NCI-H226 (cell line): ENCODE measurements around the gene C22orf31.
A peak's percentile ranks its signal among the peaks of the same experiment; 100 is the strongest.
"Not testable (repeated sequence)": the region's sequence is repeated elsewhere in the genome, so short reads cannot be mapped to it uniquely, and the experiment has no call there.

Source experiments
- DNase-seq: peaks from one replicate; pipeline ENCODE4 v3.0.0-alpha.2; 2015

C22orf31 gene

DNA sequence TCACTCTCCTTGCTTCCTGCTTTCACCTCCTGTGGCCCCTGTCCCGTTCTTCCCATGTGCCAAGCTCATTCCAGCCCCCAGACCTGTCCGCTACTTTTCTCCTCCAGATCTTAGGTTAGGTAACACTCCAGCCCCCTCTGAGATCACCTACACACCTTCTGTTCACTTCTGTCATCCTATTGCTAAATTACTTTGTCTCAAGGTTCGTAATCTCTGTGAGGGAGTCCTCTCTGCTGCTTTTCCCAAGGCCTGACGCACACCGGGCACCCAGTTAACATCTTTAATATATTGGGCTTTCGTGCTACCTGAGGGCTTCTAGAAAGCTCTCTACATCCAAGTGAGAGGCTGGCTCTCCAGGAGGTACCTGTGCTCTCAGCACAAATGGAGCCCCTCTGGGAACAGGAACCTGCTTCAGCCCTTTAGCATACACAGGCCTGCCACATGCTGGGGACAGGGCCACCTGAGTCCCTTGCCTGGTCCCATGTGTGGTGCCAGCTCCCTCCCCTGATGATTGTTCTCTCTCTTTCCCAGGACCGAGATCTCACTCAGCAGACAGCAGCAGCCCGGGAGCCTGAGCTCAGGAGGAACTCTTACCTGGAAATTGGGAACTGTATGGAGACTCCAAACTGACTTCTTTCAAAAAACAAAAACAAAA is 8.5 kb downstream of the C22orf31 start:
- DNase-seq: no peak

- DNase-seq: no peak
Observed at GRCh38 chr22:29050457-29050856, 11.2 kb downstream of the C22orf31 start.

DNA sequence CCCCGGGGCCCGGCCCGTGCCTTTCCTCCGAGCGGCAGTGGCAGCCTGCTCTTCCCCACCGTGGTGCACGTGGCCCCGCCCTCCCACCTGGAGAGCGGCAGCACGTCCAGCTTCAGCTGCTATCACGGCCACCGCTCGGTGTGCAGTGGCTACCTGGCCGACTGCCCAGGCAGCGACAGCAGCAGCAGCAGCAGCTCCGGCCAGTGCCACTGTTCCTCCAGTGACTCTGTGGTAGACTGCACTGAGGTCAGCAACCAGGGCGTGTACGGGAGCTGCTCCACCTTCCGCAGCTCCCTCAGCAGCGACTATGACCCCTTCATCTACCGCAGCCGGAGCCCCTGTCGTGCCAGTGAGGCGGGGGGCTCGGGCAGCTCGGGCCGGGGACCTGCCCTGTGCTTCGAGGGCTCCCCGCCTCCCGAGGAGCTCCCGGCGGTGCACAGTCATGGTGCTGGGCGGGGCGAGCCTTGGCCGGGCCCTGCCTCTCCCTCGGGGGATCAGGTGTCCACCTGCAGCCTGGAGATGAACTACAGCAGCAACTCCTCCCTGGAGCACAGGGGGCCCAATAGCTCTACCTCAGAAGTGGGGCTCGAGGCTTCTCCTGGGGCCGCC is 11.9 kb downstream of the C22orf31 start:
- no peak for DNase-seq

DNA sequence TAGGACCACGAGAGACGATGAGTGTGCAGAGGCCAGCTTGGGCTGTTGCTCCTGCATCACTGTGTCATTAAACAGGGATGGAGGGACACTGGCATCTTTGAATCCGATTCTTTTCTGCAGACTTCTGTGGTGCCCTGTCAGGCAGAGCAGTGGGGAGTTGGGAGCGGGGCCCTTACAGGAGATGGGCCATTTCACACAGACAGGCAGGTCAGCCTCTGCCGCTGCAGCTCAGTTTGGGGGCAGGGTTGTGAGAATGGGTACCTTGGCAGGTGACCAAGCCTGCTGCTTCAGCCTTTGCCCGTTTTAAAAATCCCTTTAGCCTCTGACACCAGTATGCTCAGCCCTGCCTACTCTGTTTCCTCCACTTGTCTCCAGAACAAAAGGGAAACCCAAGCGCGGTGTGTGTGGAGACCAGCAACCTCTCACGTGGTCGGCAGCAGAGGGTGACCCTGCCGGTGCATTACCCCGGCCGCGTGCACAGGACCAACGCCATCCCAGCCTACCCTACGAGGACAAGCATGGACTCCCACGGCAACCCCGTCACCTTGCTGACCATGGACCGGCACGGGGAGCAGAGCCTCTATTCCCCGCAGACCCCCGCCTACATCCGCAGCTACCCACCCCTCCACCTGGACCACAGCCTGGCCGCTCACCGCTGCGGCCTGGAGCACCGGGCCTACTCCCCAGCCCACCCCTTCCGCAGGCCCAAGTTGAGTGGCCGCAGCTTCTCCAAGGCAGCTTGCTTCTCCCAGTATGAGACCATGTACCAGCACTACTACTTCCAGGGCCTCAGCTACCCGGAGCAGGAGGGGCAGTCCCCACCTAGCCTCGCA is 12.6 kb downstream of the C22orf31 start:
- no peak for DNase-seq

DNA sequence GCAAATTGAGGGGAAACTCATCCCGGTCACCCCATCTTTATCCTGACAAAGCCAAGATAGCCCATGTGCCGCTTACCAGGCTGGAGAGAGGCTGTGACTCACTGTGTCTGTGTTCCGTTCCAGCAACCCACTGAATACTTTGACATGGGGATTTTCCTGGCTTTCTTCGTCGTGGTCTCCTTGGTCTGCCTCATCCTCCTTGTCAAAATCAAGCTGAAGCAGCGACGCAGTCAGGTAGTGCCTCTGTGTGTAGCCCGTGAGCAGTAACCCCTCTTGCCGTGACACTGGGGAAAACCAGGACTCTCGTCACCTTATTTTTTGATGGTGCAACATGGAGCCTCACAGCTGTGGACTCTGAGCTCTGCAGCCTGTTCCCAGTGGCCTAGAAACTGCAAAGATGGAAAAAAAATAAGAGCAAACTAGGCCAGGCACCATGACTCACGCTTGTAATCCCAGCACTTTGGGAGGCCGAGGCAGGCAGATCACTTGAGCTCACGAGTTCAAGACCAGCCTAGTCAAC is 16.9 kb downstream of the C22orf31 start:
- DNase-seq: peak; percentile 40

DNA sequence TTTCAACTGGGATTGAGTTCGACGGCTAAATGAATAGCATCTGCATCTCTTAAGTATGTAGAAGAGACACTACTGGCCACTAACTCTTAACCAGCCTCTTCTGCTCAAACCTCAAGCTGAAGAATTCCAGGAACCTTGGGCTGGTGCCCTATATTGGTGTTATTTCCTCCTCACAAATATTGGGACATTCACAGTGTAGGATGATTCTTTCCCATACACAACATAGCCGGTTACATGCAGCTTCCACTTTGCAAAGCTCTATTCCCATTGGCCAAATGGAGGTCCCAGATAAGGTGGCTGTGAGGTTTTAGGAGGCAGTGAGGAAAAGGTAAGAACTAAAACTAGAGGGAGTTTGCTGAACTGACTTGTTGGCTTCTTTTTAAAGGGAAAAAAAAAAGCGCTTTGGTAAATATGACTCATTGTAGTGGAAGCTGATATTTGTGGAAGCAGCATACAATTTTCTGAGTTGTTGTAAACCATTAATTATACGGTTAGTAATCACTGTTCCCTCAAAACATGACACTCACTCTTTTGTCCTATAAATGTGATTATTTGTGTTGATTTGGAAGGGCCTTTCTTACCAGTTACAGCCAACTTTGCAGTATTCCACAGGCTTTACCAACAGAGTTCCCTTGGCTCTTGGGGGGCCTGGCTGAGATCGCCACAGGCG is 17.6 kb downstream of the C22orf31 start:
- DNase-seq: no peak

GRCh38 chr22:29041408-29041807 is 20.2 kb downstream of the C22orf31 start:
- DNase-seq: peak; percentile 37

GRCh38 chr22:29040385-29041275 is 21.0 kb downstream of the C22orf31 start:
- peak; percentile 26 for DNase-seq

- DNase-seq: not testable (repeated sequence)
Observed at GRCh38 chr22:29039684-29040083, 21.9 kb downstream of the C22orf31 start.

DNA sequence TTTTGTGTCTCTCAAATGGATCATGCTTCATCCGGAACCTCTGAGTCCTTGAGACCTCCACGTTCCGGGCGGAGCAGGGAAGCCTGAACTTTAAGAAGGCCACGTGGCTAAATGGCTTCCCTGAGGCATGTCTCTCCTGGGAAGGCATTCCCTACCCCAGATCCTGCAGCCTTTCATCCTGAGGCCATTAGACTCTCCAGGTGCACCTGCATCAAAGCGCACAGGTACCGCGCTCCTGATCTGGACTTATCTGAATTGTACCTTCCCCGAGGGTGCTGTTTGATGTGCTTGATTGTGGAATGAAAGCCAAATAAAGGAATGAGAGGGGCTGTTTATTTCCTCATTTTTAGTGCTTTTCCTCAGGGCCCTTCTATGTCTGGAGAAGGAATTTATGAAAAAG is 22.5 kb downstream of the C22orf31 start:
- DNase-seq: no peak

DNA sequence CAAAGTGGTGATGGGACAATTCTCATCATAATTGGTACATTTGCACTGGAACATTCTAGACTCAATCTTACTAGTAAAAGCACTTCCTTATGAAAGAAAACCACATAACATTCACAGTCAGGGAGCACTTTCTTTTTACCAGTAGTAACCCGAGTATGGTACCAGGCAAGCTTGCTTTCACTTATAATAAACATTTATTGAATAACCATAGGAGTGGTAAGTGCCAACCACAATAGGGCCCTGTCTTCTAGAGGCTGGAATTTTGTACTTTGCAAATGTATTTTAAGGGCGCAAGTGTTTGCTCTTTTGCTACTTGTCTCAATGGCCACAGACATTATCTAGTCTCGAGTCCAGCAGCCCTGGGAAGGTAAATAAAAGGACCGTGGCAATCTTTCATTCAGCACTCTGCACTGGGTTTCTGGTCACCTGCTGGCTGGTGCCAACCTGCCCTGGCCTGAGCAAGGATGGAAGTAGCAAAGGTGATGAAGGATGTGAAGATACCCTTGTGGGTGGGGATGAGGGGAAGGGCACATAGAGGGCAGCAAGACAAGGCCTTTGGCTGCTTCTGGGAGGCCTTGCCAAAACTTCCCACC is 24.2 kb downstream of the C22orf31 start:
- DNase-seq: no peak

DNA sequence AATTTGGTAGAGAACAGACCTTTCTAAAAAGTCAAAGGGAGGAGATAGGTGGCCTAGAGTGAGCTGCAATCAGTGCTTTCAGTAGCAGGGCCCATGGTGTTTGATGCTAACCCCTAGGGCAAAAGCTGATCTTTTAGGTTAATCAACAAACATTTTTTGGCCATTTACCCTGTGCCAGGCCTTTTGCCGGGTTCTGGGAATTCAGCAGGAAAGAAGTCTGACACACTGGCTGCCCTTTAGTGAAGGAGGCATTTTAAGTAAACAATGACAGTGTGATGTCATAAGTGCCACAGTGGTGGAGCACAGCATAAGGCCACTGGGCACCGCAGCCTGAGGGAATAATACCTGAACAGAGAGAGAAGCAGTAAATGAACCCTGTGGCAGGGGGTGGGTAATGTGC is 29.0 kb downstream of the C22orf31 start:
- DNase-seq: no peak

- no peak for DNase-seq
Observed at GRCh38 chr22:29032014-29032475, 29.6 kb downstream of the C22orf31 start.

DNA sequence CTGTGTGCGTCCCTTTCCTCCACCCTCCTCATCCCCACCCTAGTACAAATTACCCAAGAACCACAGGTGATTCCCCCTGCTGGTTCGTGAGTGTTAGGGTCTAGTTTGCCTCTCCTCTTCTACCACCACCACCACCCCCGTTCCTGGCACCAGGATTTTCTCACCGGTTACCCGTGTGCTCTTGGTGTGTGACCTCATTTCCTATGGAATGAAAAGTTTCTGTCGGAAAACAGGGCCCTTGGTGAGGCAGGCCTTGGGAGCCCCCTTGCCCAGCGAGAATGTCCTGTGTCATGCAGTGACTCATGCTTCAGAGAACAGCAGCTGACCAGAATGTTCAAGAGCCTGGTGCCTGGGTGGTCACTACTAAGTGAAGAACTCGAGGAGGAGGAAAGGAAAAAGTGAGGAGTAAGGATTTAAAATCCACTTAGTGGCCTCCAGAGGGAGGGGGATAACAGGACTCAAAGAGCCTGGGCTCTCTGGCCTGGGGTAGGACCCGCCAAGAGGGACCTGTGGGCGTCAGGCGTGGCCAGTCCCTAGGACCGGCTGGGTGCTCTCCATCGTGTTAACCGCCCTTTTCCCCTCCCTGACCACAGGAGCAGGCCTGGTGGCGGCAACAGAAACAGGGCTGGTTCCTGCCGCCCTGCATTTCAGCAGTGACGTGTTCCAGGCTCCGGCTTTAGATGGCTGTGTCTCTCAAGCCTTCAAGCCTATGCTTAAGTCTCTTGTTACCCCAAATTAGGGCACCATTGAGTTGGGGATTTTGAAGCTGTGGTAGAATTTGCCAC is 30.2 kb downstream of the C22orf31 start:
- DNase-seq: peak; percentile 72

- peak; percentile 71 for DNase-seq
Observed at GRCh38 chr22:29030618-29031226, 30.9 kb downstream of the C22orf31 start.

- DNase-seq: peak; percentile 20
Observed at GRCh38 chr22:29030016-29030617, 31.5 kb downstream of the C22orf31 start.

- DNase-seq: no peak
Observed at GRCh38 chr22:29029202-29030000, 32.2 kb downstream of the C22orf31 start.

DNA sequence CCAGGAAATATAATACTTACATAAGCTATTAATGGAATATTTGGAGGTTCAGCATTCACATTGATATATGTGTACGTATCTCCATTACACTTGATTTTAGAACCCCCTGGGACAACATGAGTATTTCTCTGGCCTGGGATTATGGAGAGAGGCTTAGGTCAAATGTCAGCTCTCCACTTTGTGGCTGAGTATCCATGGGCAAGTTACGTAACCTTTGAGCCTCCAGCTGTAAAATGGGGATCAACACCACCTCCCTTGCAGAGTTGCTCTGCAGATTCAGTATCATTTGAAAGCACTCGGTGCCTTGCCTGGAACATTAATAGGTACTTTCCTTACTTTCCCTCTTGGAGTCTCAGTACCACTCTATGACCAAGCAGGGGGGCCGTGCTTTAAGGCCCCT is 33.2 kb downstream of the C22orf31 start:
- no peak for DNase-seq

DNA sequence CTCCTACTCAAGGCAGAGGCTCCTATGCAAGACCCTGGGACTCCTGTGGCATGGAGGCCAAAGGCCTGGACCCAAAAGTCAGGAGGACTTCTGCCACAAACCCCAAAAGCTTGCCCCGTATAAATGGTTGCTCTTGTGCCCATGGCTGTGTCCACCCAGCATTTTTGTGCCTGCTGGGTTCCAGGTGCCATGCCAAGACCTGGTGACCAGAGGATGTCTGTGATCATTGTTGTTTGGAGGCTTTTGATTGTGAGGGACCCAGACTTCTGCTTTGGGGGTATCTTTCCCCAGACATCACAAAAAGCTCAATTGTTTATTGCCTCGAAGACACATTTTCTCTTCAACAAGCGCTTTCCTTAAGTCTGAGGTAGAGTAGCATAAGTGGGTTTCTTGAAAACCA is 35.1 kb downstream of the C22orf31 start:
- no peak for DNase-seq
